Gastrocnemius medialis (tissue), 4 donors: ENCODE measurements around the gene SEMA3D.

ENCODE experiments used
- POLR2A ChIP-seq, 2 donors: fragments of 450-650 bp; IDR thresholded peaks; one replicate each; pipeline ENCODE4 v1.6.1; 2017; ENCODE audit warnings: antibody characterized with exemption in 2 of 2, mild to moderate bottlenecking in 2 of 2, moderate library complexity in 2 of 2
- TF ChIP-seq, protein P1 (sequence below), 5 experiments: fragments of 450-650 bp in 3 of 5; fragments of 200-600 bp in 2 of 5; sonication (generic) in 2 of 5; IDR thresholded peaks in 4 of 5; conservative IDR thresholded peaks in 1 of 5; 1 replicate in 4 of 5; 2 replicates in 1 of 5; pipeline ENCODE4 v1.5.1; 2016 to 2019; ENCODE audit warnings: antibody characterized with exemption in 5 of 5, mild to moderate bottlenecking in 3 of 5, moderate library complexity in 3 of 5

DNA sequence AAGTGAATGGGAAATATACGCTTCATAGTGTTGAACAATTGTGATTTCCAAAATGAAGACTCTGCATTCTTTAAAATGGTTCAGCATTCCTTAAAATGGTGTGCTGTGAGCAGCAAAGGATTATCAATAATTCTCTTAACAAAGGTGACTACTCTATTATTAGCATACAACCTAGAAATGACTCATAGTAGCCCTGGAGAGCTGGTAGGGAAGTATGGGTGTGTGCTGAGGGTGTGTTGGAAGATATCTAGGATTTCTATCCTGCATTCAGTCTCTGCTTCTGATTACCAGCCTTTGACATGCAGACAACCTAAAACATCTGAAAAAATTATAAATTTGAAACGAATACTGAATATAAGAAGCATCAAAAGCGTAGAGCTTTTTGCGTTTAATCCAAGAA, 72.5 kb downstream of the SEMA3D start:
- TF ChIP-seq POLR2A (IDR thresholded peaks at IDR 0.05) = no peak
- TF ChIP-seq, protein P1, sequence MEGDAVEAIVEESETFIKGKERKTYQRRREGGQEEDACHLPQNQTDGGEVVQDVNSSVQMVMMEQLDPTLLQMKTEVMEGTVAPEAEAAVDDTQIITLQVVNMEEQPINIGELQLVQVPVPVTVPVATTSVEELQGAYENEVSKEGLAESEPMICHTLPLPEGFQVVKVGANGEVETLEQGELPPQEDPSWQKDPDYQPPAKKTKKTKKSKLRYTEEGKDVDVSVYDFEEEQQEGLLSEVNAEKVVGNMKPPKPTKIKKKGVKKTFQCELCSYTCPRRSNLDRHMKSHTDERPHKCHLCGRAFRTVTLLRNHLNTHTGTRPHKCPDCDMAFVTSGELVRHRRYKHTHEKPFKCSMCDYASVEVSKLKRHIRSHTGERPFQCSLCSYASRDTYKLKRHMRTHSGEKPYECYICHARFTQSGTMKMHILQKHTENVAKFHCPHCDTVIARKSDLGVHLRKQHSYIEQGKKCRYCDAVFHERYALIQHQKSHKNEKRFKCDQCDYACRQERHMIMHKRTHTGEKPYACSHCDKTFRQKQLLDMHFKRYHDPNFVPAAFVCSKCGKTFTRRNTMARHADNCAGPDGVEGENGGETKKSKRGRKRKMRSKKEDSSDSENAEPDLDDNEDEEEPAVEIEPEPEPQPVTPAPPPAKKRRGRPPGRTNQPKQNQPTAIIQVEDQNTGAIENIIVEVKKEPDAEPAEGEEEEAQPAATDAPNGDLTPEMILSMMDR (IDR thresholded peaks at IDR 0.05 in 4 of 5, conservative IDR thresholded peaks at IDR 0.05 in 1 of 5) = no peak
